Large intestine (tissue), 3 donors: Measurements from ENCODE around the gene KRTAP5-8. TPM values are rescaled to one million over a fixed set of nuclear protein-coding genes. Genes with fewer than 3 reads are reported as not detected.
"Not testable (repeated sequence)": the region's sequence is repeated elsewhere in the genome, so short reads cannot be mapped to it uniquely, and the experiment has no call there.

ENCODE experiments used
- DNase-seq, 2 donors: peaks; one replicate each; pipeline versions ENCODE4 v3.0.0 to v3.0.0-alpha.2; 2013
- H3K27ac ChIP-seq: one replicate; pipeline ENCODE4 v1.5.1; 2013; ENCODE audit warnings: low read length
- H3K27me3 ChIP-seq: 2 replicates; pipeline ENCODE4 v1.6.1; 2013; ENCODE audit warnings: low read length; ENCODE audit not compliant: control insufficient read depth, insufficient read depth
- H3K36me3 ChIP-seq: 2 replicates; pipeline ENCODE4 v1.6.1; 2013; ENCODE audit warnings: low read length; ENCODE audit not compliant: control insufficient read depth, insufficient read depth
- H3K4me1 ChIP-seq: one replicate; pipeline ENCODE4 v1.6.1; 2013; ENCODE audit warnings: low read length; ENCODE audit not compliant: control insufficient read depth, insufficient read depth
- H3K4me3 ChIP-seq: one replicate; pipeline ENCODE4 v1.5.1; 2013; ENCODE audit warnings: low read length
- H3K9me3 ChIP-seq: one replicate; pipeline ENCODE4 v1.6.1; 2013; ENCODE audit warnings: mild to moderate bottlenecking, low read depth, low read length, moderate library complexity; ENCODE audit not compliant: control insufficient read depth
- WGBS: methylation state at CpG from one replicate; pipeline ENCODE4 v1.1.5; 2013; ENCODE audit warnings: low lambda C conversion rate; ENCODE audit not compliant: insufficient coverage; 5-methylcytosine and 5-hydroxymethylcytosine counted together
- polyA plus RNA-seq: library from polyadenylated mRNA; unstranded; fragments of 120-200 nt; gene quantifications from one replicate; pipeline ENCODE4 v1.2.1, GENCODE V29; 2013

KRTAP5-8 gene
- polyA plus RNA-seq, 1 donor, result 0.09 TPM

GRCh38 chr11:71507102-71507501 is 30.7 kb upstream of the KRTAP5-8 start:
- H3K36me3 ChIP-seq, result peaks cover 13% of the 10 kb centered on the region
- peaks cover 4% of the 10 kb centered on the region for H3K9me3 ChIP-seq
- 100% methylated on average over 1 of the region's 5 CpGs for WGBS
- no peak overlapping the region for H3K4me3 ChIP-seq
- no peaks in the 10 kb centered on the region for H3K4me1 ChIP-seq
- DNase-seq, result no peak
- H3K27ac ChIP-seq, result no peak overlapping the region
- H3K27me3 ChIP-seq, result no peaks in the 10 kb centered on the region

DNA sequence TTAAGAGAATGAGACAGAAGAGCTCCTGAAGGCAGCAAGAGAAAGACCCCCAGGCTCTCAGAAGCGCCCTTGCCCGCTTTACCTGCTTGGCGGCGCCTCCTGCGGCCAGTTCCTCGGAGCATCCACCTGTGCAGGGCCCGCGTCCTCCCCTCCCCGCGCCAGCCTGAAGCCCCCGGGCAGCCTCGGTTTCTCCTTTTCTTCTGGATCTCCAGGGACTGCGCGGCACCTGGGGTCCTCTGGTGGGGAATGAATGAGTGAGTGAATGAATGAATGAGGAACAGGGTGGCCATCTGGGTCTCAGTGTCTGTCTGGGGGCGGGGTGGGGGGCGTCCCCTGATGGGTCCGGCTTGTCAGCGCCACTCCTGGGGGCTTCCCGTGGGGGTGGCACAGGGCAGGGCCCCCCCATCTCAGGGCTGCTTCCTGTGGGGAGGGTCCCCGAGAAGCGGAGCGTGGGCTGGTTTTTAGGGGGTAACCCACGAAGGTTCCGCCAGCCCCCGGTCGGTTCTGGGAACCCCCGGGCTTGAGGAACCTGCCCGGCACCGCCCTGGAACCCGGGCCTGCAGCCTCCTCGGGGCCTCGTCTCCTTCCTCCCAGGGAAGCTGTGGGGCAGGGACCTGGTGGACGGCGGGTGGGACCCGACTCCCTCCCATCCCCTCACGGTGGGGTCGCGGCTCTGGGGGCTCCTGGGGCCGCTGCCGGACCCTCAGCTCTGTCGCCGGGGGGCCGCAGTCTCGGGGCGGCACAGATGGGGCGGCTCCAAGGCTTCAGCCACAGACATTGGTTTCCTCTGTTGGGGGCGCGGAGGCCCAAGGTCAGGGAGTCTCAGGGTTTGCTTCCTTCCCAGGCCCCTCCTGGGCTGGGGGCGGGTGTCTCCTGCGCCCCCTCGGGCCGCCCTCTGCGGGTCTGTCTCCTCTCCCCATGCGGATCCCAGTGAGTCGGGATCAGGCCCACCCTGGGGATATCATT is 19.0 kb upstream of the KRTAP5-8 start:
- Histone ChIP-seq H3K4me1 (no peaks in the 10 kb centered on the region), H3K9me3 (no peaks in the 10 kb centered on the region), H3K27ac (no peak overlapping the region), H3K27me3 (no peaks in the 10 kb centered on the region), H3K4me3 (no peak overlapping the region), H3K36me3 (no peaks in the 10 kb centered on the region)
- no peak for DNase-seq
- WGBS, result no CpG with 5 or more reads among the region's 55 CpGs

DNA sequence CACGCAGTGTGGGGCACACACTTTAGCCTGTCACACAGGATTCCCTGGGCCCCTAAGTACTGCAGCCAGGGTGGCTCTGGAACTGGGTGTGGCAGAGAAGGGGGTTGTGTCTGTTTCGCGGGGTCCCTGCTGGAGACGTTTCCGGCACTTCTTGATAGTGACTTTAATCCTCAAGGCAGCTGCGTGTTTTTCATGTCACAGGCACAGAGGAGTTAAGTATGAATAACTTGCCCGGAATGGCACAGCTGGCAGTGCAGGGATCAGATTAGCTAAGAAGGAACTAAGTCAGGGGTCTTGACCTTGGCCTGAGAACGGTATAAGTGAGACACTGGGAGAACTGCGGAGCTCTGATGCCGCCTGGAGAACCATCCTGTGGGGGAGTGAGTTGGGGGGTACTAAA is 18.3 kb upstream of the KRTAP5-8 start:
- no peaks in the 10 kb centered on the region for H3K4me1 ChIP-seq
- H3K36me3 ChIP-seq, result no peaks in the 10 kb centered on the region
- H3K27me3 ChIP-seq, result no peaks in the 10 kb centered on the region
- H3K27ac ChIP-seq, result no peak overlapping the region
- H3K9me3 ChIP-seq, result no peaks in the 10 kb centered on the region
- WGBS, result no CpG with 5 or more reads among the region's 10 CpGs
- DNase-seq, result no peak
- no peak overlapping the region for H3K4me3 ChIP-seq

- DNase-seq, result no peak
- no peaks in the 10 kb centered on the region for H3K36me3 ChIP-seq
- H3K4me3 ChIP-seq, result no peak overlapping the region
- H3K9me3 ChIP-seq, result no peaks in the 10 kb centered on the region
- H3K27me3 ChIP-seq, result no peaks in the 10 kb centered on the region
- H3K27ac ChIP-seq, result no peak overlapping the region
- no CpG with 5 or more reads among the region's 3 CpGs for WGBS
- peaks cover 7% of the 10 kb centered on the region for H3K4me1 ChIP-seq
Observed at GRCh38 chr11:71525188-71525937, 12.5 kb upstream of the KRTAP5-8 start.

DNA sequence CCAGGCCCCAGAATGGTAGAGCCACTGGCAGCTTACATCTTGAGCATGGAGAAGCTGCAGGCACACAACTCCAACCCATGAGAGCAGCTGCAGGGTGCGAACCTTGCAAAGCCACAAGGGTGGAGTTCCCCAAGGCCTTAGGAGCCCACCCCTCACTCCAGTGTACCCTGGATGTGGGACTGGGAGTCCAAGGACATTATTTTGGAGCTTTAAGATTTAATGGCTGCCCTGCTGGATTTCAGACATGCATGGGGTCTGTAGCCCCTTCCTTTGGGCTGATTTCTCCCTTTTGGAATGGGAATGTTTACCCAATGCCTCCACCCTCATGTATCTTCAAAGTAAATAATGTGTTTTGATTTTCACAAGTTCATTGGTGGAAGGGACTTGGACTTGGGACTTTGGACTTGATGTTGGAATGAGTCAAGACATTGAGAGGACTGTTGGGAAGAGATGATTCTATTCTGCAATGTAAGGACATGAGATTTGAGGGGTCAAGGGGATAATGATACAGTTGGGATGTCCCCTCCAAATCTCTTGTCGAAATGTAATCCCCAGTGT is 11.8 kb upstream of the KRTAP5-8 start:
- no CpG with 5 or more reads among the region's 2 CpGs for WGBS
- Histone ChIP-seq H3K4me1 (peaks cover 7% of the 10 kb centered on the region), H3K4me3 (no peak overlapping the region), H3K27ac (no peak overlapping the region), H3K9me3 (no peaks in the 10 kb centered on the region), H3K36me3 (no peaks in the 10 kb centered on the region), H3K27me3 (no peaks in the 10 kb centered on the region)
- peak; percentile 45 to 78 for DNase-seq

DNA sequence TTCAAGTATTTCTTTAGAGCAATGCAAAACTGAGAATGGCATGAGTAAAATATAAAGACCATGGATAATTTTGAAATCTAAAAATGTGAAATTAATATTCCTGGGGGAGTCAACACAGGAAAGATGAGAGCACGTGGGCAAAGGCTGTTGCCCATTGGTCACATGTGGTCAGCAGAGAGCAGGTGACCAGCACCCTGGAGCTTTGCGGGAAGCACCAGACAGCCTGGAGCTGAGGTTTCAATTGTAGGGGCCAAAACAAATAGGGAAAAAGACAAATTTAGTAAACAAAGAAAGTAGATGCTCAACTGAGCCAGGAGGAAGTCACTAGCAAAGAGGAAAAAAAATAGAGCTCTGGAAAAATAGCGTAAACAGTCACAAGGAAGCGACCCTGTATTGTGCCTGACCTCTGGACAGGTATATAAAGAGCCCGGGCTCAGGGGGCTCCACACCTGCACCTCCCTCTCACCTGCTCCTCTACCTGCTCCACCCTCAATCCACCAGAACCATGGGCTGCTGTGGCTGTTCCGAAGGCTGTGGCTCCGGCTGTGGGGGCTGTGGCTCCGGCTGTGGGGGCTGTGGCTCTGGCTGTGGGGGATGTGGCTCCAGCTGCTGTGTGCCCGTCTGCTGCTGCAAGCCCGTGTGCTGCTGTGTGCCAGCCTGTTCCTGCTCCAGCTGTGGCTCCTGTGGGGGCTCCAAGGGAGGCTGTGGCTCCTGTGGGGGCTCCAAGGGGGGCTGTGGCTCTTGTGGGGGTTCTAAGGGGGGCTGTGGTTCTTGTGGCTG is 10.8 kb upstream of the KRTAP5-8 start, which contains the start of gene KRTAP5-7:
KRTAP5-7 (plus strand) TSS at position 472 of the 780 bp plus-strand sequence; CDS start at position 506, 34 bp downstream.
- DNase-seq, result peak in 1 of 2 donors; percentile 16
- H3K27ac ChIP-seq, H3K9me3 ChIP-seq, H3K36me3 ChIP-seq, H3K27me3 ChIP-seq, H3K4me1 ChIP-seq, H3K4me3 ChIP-seq: not testable (repeated sequence)
- 51% methylated on average over 3 of the region's 10 CpGs for WGBS

DNA sequence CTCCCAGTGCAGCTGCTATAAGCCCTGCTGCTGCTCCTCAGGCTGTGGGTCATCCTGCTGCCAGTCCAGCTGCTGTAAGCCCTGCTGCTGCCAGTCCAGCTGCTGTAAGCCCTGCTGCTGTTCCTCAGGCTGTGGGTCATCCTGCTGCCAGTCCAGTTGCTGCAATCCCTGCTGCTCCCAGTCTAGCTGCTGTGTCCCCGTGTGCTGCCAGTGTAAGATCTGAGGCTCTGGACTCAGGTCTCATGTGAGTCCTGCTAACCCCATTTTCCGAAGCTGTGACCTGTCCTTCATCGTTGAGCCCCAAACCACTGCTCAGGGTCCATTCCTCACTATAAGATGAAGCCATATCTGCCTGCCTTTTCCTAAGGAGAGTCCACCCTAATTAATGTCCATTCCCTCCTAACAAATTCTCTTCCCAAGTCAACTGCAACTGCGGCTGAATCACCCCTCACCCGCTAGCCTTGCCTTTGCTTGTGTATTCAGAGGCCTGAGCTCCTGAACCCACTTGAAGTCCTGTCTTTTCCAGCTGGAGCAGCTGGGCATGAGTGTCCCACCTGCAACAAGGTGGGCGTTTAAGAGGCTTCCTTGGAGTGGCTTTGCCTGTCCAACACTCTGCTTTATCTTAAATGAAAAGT is 10.1 kb upstream of the KRTAP5-8 start:
- no peak overlapping the region for H3K4me3 ChIP-seq
- no peak for DNase-seq
- peaks cover 7% of the 10 kb centered on the region for H3K4me1 ChIP-seq
- H3K36me3 ChIP-seq, result no peaks in the 10 kb centered on the region
- no CpG with 5 or more reads among the region's 6 CpGs for WGBS
- H3K27me3 ChIP-seq, result no peaks in the 10 kb centered on the region
- no peaks in the 10 kb centered on the region for H3K9me3 ChIP-seq
- H3K27ac ChIP-seq, result no peak overlapping the region

DNA sequence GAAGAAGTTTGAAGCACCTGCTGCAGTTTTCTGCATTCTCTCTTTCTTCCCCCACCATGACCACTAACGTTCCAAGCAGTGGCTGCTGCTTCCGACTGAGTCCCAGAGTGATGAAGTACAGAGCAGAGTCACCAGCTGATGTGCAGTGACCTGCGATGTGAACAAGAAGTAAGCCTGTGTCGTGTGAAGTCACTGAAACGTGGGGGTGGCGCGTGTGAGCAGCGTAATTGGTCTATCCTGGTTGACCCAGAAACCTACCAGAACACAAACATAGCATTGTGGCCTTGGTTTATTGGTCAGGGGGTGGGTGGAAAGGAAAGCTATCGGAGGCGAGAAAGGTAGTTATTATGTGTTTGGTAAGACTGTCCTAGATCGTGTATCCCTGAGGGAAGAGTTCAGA is 7.2 kb upstream of the KRTAP5-8 start:
- Histone ChIP-seq H3K4me1 (peaks cover 8% of the 10 kb centered on the region), H3K27ac (no peak overlapping the region), H3K9me3 (no peaks in the 10 kb centered on the region), H3K36me3 (no peaks in the 10 kb centered on the region), H3K27me3 (no peaks in the 10 kb centered on the region), H3K4me3 (no peak overlapping the region)
- WGBS, result 80% methylated on average over 2 of the region's 11 CpGs
- no peak for DNase-seq

DNA sequence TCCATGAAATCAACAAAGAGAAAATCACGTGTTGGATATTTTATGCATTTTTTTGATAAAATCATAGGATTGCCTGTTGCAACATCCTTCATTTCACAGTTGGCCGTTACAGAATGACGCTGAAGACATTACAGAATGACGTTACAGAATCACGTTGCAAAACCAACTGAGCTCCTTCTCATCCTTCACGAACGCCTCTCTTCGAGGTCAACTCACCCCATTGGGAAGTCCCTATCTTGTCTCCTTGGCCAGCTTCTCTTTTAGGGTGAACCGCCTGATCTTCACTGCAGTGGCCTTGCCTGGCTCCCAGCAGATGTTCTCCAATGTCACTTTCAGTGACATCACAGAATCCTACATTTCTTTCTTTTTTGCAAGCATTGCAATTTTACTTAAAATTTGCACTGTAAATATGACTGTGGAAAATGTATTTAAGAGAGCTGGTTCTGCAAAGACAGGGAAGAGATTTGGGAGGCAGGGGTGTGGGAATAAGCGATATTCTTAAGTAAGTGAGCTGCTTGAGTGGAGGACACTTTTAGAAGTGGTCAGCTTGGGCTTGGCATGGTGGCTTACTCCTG is 5.7 kb upstream of the KRTAP5-8 start:
- WGBS, result 81% methylated on average over 3 of the region's 10 CpGs
- Histone ChIP-seq H3K9me3 (no peaks in the 10 kb centered on the region), H3K27ac (no peak overlapping the region), H3K27me3 (no peaks in the 10 kb centered on the region), H3K4me3 (no peak overlapping the region), H3K36me3 (no peaks in the 10 kb centered on the region), H3K4me1 (peaks cover 5% of the 10 kb centered on the region)
- DNase-seq, result no peak
